Activated CD4-positive, alpha-beta T cell treated with anti-CD3 and anti-CD28 coated beads, Interleukin-2, Interleukin-4, amounts not matched to agents 100 ng/mL and 50 ng/mL, durations not matched to agents 16 hours and 8 hours (primary cell): Measurements from ENCODE around the gene KIF26B.

Experiments used
- DNase-seq: peaks from one replicate; pipeline ENCODE4 v3.0.0-alpha.2; 2020; ENCODE audit warnings: low spot score

Gene KIF26B

DNA sequence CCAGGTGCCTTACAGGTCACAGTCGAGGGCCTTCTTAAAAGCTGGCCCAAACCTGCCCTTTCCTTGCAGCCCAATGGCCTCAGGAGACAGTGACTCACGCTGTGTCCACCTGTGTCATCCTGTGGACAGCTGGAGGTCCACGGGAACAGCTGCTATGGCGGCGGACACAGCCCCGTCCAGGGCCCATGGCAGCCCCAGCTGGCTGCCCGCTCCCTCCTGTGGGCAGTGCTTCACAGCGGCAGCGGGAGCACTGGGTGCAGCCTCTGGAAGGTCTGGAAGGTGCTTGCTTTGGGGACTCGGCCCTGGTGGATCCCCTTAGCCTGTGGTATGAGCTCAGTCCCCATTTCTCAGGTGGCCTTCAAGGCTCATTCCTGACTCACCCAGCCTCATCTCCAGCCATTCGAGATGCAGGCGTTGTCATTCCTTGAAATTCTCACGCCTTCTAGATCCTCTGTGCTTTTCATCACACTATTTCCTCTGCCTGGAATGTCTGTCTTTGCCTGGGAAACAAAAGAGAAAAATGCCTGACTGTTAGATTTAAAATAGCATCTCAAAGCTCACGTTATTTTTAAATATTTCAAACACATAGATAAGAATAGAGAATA, 86.8 kb downstream of the KIF26B start:
- no peak for DNase-seq

DNA sequence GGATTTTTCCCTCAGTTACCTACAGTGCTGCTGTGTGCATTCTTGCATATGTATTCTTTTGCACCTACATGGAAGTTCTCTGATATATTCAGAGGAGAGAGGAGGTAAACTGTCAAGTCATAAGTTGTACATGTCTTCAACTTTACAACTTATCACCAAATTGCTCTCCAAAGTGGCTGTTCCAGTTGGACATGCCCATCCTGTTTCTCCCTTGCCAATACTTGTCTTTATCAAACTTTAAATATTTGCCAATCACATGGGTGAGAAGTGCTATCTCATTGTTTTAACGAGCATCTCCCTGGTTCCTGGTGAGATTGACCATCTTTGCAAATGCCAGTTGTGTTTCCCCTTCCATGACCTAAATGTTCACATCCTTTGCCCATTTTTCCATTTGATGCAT, 88.2 kb downstream of the KIF26B start:
- DNase-seq: no peak

- no peak for DNase-seq
These were observed 90.4 kb downstream of the KIF26B start for GRCh38 chr1:245245021-245245667.

GRCh38 chr1:245246433-245246832, 91.6 kb downstream of the KIF26B start:
- no peak for DNase-seq

GRCh38 chr1:245247356-245247755, 92.6 kb downstream of the KIF26B start:
- DNase-seq: no peak

GRCh38 chr1:245247801-245248200, 93.0 kb downstream of the KIF26B start:
- no peak for DNase-seq

- DNase-seq: no peak
These were observed 93.5 kb downstream of the KIF26B start for GRCh38 chr1:245248231-245248731.

GRCh38 chr1:245255783-245256182, 101.0 kb downstream of the KIF26B start:
- no peak for DNase-seq

DNA sequence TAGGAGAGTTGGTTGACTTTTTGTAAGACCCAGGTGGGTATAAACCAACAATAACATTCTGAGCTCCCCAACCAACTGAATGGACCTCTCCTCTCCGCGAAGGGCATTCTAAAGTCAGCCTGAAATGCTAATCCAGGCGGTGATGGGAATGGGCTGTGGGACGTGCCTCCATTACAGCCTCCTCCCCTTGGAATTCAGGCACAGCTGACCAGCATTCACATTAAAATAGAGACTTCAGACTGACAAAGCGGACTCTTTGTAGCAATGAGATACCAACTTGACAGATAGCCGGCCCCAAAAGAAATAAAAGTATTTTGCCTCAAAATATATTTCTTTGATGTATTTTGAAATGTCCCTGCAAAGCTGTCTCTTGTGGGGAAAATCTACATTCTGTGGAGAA, 101.7 kb downstream of the KIF26B start:
- no peak for DNase-seq

DNA sequence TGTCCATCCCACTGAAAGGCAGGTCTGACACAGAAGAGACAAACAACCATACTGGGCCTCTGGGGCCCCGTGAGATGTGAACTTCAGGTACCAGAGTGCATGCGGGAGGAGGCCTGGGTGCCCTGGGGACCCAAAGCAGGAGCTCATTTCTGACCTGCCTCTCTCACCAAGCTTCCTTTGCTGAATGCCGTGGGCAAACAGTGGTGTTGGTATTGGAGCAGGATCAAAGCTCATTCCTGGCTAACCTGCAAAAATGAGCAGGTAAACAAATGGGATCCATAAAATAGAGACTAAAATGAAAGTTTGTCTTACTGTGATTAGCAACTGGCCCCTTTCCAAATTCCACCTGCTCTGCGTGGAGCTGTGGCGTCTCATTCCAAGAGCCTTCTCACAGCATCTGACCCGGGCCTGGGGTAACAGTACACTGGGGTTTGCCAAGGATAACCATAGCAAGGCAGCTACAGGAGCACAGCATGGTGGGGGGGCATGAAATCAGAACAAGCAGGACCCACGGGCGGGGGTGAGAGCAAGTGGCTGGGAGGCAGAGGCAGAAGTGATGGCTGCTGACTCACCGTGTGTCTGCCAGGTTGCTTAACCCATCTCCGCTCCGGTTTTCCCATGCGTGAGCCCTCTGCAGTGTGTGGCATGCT, 103.6 kb downstream of the KIF26B start:
- no peak for DNase-seq

- DNase-seq: no peak
These were observed 105.5 kb downstream of the KIF26B start for GRCh38 chr1:245260110-245260882.

DNA sequence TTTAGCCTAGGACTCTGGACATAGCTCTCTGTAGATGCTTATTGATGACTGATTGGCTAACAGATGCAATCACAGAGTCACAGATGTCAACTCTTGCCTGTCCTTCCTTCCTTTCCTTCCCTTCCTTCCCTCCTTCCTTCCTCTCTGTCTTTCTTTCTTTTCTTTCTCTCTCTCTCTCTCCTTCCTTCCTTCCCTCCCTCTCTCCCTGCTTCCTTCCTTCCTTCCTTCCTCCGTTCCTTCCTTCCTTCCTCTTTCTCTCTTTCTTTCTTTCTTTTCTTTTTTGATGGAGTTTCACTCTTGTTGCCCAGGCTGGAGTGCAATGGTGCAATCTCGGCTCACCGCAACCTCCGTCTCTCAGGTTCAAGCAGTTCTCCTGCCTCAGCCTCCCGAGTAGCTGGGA, 106.1 kb downstream of the KIF26B start:
- no peak for DNase-seq

DNA sequence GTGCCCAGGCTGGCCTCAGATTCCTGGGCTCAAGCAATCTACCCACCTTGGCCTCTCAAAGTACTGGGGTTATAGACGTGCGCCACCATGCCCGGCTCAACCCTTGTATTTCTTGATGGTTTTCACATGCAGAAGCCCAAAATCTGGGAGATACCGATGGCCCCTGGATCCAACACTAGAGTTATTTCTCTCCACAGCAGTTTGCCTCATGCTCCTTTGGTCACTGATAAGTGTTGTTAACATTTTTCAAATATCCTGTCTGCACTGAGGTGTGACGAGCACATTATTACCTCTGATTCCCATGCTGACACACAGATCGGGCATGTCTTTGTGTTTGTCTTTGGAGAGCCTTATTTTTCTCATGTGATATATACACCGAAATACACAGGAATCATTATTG, 107.0 kb downstream of the KIF26B start:
- DNase-seq: no peak

DNA sequence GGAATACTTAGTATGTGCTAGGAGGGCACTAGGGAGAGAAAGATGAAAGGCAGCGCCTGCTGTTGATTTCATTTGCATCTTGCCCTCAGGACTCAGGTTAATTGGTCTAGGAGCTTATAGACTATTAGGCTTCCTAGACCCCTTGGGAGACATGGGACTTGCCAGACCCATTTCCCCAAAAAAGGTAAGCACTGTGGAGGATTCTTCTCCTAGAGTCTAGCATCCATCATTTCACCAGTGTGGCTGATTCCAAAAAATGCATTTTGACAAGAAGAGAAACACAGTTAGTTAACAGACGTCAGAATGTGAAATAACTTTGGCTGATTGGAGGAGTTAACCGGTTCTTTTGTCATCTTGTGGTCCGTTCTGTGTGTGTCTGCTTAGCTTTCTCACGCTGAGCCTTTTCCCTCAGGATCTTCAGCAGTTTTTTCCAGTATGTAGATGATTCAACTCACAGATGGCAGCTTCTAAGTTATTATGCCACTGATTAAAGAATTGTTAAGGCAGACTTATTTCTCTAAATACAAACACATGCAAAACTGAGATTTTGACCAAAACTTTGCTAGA, 108.8 kb downstream of the KIF26B start:
- no peak for DNase-seq

- no peak for DNase-seq
These were observed 109.4 kb downstream of the KIF26B start for GRCh38 chr1:245264226-245264625.

- DNase-seq: no peak
These were observed 111.3 kb downstream of the KIF26B start for GRCh38 chr1:245266105-245266504.

- no peak for DNase-seq
These were observed 115.3 kb downstream of the KIF26B start for GRCh38 chr1:245270063-245270462.

GRCh38 chr1:245270972-245271371, 116.2 kb downstream of the KIF26B start:
- no peak for DNase-seq

GRCh38 chr1:245272676-245273075, 117.9 kb downstream of the KIF26B start:
- no peak for DNase-seq

DNA sequence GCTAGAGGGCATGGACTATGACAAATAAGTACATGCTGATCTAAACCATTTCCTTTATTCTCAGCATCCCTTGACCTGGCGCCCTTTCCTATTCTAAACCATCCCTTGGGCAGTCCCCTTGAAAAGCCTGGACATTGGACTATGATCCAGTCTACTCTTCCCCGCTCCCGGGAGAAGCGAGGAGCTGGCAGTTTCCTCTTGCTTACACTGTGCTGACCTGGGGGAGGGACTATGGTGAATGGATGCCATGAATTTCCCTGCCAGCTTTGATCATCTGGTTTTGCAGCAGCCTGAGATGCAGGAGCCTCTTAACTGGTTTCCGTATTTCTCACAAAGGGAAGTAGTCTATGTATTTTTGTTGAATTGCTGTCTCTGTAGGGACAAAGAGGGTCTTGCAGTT, 121.7 kb downstream of the KIF26B start:
- DNase-seq: no peak

- no peak for DNase-seq
These were observed 122.5 kb downstream of the KIF26B start for GRCh38 chr1:245277276-245277675.

GRCh38 chr1:245278846-245279245, 124.1 kb downstream of the KIF26B start:
- DNase-seq: no peak
